ENCODE measurements around the gene PSME4.
A peak's percentile ranks its signal among the peaks of the same experiment; 100 is the strongest.

PSME4 gene

DNA sequence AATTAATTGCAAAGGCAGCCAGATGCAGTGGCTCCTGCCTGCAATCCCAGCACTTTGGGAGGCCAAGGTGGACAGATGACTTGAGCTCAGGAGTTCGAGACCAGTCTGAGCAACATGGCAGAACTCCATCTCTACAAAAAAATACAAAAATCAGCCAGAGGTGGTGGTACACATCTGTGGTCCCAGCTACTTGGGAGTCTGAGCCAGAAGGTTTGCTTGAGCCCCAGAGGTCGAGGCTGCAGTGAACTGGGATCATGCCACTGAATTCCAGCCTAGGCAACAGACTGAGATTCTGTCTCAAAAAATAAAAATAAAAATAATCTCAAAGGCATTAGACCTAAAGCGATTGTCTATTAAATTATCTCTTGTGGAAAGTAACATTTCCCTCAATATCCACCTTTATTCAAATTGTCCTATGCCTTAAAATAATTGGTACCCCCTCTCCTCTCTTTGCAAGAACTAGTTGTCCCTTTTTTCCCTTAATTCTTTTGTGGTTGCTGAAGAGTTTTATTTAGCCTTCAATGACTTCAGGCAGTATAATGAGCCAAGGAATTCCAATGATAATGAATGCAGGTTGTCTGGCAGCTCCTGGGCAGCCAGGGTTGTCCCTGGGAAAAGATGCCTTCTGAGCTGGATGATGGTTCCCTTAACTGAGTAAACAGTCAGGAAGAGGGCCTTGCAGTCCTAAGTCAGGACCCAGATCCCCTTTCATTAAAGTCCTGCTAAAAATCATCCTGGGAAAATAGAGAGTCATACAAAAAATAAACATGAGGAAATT is 143.2 kb downstream of the PSME4 start:
- DNase-seq: no peak

DNA sequence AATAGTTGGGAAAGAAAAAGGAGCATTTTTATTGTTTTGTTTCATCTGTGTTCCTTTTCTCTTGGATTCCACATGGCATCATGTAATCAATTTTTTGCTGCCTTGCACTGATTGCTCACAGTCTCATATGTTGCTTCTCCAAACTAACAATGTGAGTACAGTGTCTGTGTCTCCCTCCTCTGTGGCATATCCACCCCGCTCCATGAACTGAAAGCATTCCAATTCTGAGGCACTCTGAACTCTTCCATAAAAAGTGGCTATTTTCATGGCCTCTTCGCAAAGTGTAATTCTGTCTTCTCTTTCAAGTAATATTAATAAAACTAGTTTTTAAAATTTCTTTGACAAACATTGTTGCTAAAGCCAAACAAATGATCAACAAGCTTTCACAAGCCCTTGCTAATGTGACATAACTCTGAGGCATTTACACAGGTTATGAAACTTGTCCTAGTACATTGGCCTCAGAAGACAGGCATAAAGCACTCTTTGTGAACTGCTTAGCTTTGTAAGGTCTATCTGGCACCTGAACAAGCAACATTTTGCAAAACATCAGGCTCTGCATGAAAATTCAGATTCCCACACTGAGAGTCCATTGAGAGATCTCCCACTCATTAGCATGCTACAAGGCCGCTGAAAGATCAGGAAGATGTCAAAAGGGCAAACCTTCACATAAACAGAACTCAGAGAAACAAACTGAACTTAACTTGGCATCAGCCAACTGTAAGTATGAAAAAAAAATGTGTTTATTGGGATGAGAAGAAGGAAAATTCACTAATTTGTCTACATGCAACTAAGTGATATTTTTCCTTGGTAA is 144.0 kb downstream of the PSME4 start:
- no peak for DNase-seq

DNA sequence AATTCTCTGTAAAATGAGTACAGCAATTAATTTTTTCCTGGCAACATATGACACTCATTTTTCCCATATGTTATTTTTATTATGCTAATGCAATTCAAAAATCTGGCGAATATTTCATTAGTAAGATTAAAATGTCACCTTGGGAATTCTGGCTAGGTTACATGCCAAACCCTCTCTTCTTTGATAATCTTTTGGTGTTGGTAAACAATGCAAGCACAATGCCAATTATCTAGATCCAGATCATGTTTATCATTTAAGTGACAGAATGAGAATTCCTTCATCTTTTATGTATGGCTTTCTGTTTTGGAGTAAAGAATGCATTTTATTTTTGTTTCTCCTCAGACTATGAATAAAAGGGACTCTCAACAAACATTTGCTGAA is 144.8 kb downstream of the PSME4 start:
- DNase-seq: no peak

DNA sequence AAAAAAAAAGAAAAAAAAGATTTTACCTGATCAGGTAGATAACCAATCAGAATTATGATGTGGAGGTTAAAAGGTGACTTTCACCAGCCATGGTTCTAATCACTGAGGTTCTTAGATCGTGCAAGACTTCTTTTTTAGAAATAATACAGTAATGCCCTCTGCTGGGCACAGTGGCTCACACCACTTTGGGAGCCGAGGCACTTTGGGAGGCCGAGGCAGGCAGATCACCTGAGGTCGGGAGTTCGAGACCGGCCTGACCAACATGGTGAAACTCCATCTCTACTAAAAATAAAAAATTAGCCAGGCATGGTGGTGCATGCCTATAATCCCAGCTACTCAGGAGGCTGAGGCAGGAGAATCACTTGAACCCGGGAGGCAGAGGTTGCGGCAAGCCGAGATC is 147.2 kb downstream of the PSME4 start:
- DNase-seq: peak in 2 of 3 donors; percentile 2 to 3

DNA sequence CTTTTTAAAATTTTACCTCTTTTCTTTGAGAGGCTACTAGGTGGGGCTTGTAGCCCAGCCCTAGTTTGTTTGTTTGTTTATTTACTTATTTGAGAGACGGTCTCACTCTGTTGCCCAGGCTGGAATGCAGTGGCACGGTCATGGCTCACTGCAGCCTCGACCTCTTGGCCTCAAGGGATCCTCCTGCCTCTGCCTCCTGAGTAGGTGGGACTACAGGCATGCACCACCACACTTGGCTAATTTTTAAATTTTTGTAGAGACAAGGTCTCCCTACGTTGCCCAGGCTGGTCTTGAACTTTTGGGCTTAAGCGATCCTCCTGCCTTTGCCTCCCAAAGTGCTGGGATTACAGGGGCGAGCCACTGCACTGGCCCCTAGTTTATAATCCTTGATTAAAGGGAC is 149.0 kb downstream of the PSME4 start:
- no peak for DNase-seq

DNA sequence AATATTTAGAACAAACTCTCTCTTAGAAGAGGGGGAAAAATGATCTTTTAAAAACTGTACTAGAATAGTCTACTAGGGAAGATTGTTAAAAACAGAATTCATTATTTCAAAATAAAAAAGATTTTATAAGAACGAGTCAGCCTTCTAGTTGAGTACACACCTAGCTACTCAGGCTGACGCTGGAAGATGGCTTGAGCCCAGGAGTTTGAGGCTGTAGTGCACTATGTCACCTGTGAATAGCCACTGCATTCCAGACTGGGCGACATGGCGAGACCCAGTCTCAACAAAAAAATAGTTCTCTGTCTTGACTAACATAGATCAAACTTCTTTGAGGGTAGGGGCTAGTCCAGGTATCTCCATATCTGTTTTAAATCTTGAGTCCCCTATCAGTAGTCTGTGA is 150.1 kb downstream of the PSME4 start:
- DNase-seq: no peak

DNA sequence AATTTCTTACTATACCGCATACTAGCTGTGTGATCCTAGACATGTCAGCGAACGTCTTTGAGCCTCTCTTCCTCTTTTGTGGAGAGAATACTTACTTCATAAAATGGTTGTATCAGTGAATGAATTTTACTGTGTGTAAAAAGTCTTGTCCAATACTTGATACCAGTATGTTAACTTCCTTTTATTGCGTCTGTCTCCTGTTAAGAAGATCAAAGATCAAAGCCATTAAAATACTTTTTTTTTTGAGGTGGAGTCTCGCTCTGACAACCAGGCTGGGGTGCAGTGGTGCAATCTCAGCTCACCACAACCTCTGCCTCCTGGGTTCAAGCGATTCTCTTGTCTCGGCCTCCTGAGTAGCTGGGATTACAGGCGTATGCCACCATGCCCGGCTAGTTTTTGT is 150.7 kb downstream of the PSME4 start:
- no peak for DNase-seq

DNA sequence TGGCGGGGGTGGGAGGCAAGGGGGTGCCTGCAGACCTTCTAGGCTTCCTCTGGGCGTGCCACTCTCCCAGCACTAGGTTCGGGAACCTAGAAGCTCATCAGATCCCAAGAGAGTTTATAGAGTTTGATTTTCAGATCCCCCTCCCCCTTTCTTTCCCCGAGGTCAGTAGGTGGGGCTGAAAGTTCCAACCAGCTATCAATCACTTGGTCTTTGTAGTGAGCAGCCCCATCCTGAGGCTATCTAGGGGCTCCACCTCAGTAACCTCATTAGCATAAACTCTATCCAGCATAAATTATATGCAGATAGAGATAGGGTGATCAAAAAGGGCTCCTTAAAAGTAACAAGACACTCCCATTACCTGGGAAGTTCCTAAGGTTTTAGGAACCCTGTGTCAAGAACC is 151.2 kb downstream of the PSME4 start:
- DNase-seq: no peak

DNA sequence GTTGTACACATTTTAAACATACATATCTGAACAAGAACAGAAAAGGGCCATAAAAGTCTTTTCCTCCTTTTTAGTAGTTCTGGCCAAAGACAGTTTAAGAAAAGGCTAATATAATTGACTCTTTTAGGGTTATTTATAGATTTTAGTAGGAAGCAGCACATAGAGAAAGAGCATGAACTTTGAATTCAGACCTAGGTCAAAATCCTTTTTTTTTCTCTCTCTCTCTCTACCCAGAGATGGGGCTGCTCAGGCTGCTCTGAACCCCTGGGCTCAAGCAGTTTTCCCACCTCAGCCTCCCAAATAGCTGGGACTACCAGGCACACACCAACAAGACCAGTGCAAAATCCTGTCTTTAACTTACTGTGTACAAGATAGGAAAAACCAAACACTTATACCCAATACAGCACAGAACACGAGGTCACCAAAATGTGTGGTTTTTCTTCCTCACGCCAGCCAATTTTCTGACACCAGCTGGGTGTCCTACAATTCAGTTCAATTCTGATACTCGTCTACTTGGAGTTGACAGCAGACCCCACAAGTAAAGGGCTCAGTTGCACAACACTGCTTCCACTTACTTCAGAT is 151.8 kb downstream of the PSME4 start:
- DNase-seq: no peak

Measured in suppressor macrophage treated with lipopolysaccharide for 1 hour (primary cell).